IPS-11a (cell line): ENCODE results near the gene TSHZ2.

Experiments
- H3K4me3 ChIP-seq: one replicate; pipeline ENCODE4 v1.5.1; 2013; ENCODE audit warnings: low read depth, low read length, control low read depth

TSHZ2 gene

GRCh38 chr20:53055367-53056067 lies 83.4 kb downstream of the TSHZ2 start:
- H3K4me3 ChIP-seq, result no peak overlapping the region

- no peak overlapping the region for H3K4me3 ChIP-seq
Observed at GRCh38 chr20:53057579-53057978, 85.4 kb downstream of the TSHZ2 start.

GRCh38 chr20:53059848-53060247 lies 87.7 kb downstream of the TSHZ2 start:
- H3K4me3 ChIP-seq, result no peak overlapping the region

- H3K4me3 ChIP-seq, result no peak overlapping the region
Observed at GRCh38 chr20:53061192-53062108, 89.3 kb downstream of the TSHZ2 start.

- H3K4me3 ChIP-seq, result no peak overlapping the region
Observed at GRCh38 chr20:53064935-53065334, 92.8 kb downstream of the TSHZ2 start.

GRCh38 chr20:53068241-53068640 lies 96.1 kb downstream of the TSHZ2 start:
- H3K4me3 ChIP-seq, result no peak overlapping the region

GRCh38 chr20:53069132-53069531 lies 97.0 kb downstream of the TSHZ2 start:
- H3K4me3 ChIP-seq, result no peak overlapping the region

GRCh38 chr20:53070224-53070623 lies 98.1 kb downstream of the TSHZ2 start:
- no peak overlapping the region for H3K4me3 ChIP-seq

- no peak overlapping the region for H3K4me3 ChIP-seq
Observed at GRCh38 chr20:53070706-53071392, 98.7 kb downstream of the TSHZ2 start.

GRCh38 chr20:53071833-53072232 lies 99.7 kb downstream of the TSHZ2 start:
- H3K4me3 ChIP-seq, result no peak overlapping the region

GRCh38 chr20:53072923-53073579 lies 100.9 kb downstream of the TSHZ2 start:
- H3K4me3 ChIP-seq, result no peak overlapping the region

- H3K4me3 ChIP-seq, result no peak overlapping the region
Observed at GRCh38 chr20:53073636-53074415, 101.7 kb downstream of the TSHZ2 start.

- no peak overlapping the region for H3K4me3 ChIP-seq
Observed at GRCh38 chr20:53074811-53075314, 102.7 kb downstream of the TSHZ2 start.

GRCh38 chr20:53076668-53077067 lies 104.5 kb downstream of the TSHZ2 start:
- no peak overlapping the region for H3K4me3 ChIP-seq

GRCh38 chr20:53077373-53078205 lies 105.4 kb downstream of the TSHZ2 start:
- H3K4me3 ChIP-seq, result no peak overlapping the region

GRCh38 chr20:53078761-53079160 lies 106.6 kb downstream of the TSHZ2 start:
- H3K4me3 ChIP-seq, result no peak overlapping the region

GRCh38 chr20:53079261-53079691 lies 107.1 kb downstream of the TSHZ2 start:
- H3K4me3 ChIP-seq, result no peak overlapping the region

GRCh38 chr20:53079828-53080686 lies 107.9 kb downstream of the TSHZ2 start:
- H3K4me3 ChIP-seq, result no peak overlapping the region
